ENCODE data around the gene PPP1R14B. TPM values are rescaled to one million over a fixed set of nuclear protein-coding genes. Genes with fewer than 3 reads are reported as not detected.

The PPP1R14B gene
- polyA plus RNA-seq, 4 donors: 54.4 to 90.9 (median 69.8) TPM

GRCh38 chr11:64218628-64219353 is 28.0 kb downstream of the PPP1R14B start:
- DNase-seq (ENCODE audit: low read depth in 4 of 4, low spot score in 3 of 4): no peak

DNA sequence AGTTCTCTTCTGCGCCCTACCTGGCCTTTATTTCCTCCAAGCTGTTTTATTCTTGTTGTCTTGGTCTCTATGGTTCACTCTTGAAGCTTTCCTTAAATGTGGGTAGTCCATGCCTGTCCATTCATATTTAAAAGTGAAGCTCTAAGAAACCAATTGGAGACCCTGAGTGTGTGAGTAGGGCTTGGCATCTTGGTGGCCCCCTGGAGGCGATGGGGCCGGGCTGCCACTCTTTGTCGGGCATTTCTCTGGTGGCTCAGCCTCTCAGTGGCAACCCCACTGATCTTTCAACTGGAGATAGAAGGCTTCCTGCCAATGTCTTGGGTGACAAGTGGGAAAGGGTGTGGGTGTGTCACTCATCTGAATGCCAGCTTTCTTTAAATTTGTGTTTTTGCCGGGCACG is 29.9 kb downstream of the PPP1R14B start:
- no peak for DNase-seq (ENCODE audit: low read depth in 4 of 4, low spot score in 3 of 4)

DNA sequence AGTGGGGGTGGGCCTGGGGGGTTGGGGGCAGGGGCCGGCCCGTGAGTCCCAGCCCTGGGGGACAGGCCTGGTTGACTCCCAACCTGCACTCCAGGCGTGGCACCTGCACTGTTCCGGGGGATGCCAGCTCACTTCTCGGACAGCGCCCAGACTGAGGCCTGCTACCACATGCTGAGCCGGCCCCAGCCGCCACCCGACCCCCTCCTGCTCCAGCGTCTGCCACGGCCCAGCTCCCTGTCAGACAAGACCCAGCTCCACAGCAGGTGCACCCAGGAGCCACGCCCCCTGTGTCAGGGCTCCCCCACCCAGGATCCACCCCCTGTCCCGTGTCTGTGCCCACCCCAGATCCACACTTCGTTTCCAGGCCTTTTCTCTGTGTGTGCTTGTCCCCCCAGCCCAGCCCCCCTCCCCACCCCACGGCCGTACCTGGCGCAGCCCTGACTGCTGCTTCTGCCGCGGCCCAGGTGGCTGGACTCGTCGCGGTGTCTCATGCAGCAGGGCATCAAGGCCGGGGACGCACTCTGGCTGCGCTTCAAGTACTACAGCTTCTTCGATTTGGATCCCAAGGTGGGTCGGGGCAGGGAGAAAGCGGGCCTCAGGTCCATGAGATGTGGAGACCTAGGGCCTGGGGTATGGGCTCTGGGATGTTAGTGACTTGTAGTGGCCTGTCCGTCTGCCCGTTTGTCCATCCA is 35.4 kb downstream of the PPP1R14B start:
- DNase-seq (ENCODE audit: low read depth in 4 of 4, low spot score in 3 of 4): no peak

DNA sequence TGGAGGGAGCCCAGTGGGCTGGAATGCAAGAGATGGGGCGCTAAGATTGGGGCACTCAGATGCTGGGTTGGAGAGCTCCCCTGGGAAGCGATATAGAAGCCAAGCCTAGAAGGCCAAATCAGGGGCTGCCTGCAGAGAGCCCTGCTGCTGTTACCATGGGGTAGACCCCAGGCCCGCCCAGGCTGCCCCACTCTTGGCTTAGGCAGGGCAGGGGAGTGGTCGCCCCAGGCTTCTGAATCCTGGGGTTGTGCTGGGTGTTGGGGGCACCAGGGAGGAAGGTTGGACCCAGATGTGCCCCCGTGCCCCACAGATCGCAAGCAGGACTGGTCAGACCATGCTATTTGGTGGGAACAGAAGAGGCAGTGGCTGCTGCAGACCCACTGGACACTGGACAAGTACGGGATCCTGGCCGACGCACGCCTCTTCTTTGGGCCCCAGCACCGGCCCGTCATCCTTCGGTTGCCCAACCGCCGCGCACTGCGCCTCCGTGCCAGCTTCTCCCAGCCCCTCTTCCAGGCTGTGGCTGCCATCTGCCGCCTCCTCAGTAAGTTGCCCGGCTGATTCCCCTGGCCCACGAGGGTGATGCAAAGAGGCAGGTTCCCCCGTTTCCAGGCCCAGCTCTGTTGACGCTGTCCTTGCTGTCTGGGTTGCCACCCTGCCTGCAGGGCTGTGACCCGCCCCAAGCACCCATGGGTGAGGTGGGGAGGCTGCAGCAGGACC is 36.3 kb downstream of the PPP1R14B start:
- DNase-seq (ENCODE audit: low read depth in 4 of 4, low spot score in 3 of 4): no peak

GRCh38 chr11:64209563-64209843 is 37.2 kb downstream of the PPP1R14B start:
- DNase-seq (ENCODE audit: low read depth in 4 of 4, low spot score in 3 of 4): no peak

DNA sequence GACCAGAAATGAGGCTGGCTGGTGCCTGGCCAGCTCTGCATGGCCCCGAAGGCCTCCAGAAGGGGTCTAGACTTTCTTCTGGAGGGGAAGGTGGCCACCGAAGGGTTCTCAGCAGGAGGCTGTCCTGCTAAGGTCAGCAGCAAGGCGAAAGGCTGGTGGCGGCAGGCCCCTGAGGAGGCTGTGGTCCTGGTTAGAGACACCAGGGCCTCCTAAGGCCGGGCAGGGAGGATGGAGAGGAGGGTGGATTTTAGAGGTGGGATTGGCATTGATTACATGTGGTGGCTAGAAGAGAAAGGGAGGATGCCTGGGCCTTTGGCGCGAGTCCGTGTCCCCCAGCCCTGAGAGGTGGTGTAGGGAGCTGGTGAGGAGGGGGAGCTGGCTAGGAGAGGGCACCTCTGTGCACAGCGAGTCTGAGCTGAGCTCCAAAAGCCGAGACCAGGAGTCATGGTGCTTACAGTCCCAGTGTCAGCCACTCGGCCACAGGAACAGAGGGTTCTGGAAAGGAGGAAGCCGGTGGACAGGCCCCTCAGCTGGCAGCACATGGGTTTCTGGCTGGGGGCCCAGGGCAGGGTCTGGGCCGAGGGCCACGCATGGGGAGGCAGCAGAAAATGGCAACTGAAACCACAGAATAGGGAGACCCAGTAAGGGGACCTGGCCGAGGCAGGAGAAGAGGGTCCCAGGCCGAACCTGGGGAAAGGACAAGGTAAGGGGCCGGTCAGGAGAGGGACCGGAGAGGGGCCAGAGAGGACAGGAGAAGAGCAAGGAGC is 37.8 kb downstream of the PPP1R14B start:
- DNase-seq (ENCODE audit: low read depth in 4 of 4, low spot score in 3 of 4): no peak

- no peak for DNase-seq (ENCODE audit: low read depth in 4 of 4, low spot score in 3 of 4)
Observed at GRCh38 chr11:64208086-64208795, 38.5 kb downstream of the PPP1R14B start.

DNA sequence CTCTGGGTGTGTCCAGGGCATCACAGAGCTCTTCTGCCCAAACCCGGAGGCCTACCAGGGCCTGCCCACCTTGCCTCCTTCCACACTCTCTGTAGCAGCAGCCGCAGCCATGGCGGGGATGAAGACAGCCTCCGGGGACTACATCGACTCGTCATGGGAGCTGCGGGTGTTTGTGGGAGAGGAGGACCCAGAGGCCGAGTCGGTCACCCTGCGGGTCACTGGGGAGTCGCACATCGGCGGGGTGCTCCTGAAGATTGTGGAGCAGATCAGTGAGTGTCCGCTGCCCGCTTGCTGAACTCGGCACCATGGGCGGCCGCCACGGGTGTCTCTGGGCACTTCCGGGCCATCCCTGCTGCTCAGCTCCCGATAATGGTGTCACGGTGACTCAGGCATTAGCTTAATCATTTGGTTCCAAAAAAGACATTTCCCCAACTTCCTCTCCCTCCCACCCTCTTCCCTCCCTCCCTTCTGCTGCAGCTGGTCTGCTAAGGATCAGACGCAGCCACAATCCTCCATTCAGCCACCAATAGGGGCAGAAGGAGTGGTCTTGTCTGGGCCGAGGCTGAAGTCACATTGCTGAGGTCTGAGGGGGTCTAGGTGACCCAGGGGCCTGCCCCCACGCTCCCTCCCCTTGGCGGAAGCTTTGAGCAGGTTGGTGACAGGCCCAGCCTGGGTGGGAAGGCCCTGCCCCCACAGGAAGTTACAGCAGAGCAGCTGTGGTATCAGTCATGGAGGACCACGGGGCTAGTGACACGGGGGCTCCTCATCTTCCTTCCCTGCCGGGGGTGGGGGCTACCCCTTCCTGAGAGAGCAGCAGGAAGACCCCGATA is 39.3 kb downstream of the PPP1R14B start:
- no peak for DNase-seq (ENCODE audit: low read depth in 4 of 4, low spot score in 3 of 4)

DNA sequence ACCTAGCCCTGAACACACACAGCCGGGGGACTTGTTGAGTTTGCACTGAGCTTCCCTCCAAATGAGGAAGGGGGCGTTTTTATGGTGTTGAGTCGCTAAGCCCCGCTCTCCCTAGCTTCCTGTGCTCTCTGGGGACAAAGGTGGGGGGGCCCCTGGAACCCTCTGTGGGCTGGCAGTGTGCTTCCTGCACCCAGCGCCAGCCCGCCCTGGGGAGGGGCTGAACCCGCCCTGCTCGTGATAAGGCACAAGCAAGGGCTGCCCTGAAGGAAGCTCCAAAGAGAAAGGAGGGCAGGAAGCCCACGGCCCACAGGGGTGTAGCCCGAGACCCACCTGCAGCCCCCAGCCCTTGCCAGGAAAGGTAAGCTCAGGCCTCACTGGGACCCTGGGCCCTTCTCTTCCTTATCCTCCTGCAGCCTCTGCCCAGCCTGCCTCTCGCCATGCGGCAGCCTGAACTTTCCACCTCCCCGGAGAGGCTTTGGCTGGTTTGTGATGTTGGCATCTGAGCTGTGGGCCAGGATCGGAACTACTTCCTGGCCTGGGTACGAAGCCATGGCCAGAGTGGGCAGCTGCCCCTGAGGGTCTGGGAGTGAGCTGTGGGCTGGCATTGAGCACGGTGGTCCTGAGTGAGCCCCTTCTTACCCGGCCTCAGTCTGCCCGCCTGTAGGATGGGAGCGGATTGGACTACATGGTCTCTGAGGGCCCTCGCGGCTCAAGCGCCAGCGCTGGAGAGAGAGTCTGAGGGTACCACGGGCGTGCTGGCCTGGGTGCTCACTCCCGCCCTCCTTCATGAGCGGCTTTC is 40.1 kb downstream of the PPP1R14B start, which contains the start of gene FERMT3:
Gene FERMT3, plus strand, starts transcription at position 265 of the 799 bp plus-strand sequence. CDS start 644 bp downstream, outside the sequence.
- no peak for DNase-seq (ENCODE audit: low read depth in 4 of 4, low spot score in 3 of 4)

- DNase-seq (ENCODE audit: low read depth in 4 of 4, low spot score in 3 of 4): peak; percentile 76 to 86 (median 76)
Observed at GRCh38 chr11:64204464-64204989, 42.2 kb downstream of the PPP1R14B start.

GRCh38 chr11:64204080-64204440 is 42.7 kb downstream of the PPP1R14B start:
- no peak for DNase-seq (ENCODE audit: low read depth in 4 of 4, low spot score in 3 of 4)

DNA sequence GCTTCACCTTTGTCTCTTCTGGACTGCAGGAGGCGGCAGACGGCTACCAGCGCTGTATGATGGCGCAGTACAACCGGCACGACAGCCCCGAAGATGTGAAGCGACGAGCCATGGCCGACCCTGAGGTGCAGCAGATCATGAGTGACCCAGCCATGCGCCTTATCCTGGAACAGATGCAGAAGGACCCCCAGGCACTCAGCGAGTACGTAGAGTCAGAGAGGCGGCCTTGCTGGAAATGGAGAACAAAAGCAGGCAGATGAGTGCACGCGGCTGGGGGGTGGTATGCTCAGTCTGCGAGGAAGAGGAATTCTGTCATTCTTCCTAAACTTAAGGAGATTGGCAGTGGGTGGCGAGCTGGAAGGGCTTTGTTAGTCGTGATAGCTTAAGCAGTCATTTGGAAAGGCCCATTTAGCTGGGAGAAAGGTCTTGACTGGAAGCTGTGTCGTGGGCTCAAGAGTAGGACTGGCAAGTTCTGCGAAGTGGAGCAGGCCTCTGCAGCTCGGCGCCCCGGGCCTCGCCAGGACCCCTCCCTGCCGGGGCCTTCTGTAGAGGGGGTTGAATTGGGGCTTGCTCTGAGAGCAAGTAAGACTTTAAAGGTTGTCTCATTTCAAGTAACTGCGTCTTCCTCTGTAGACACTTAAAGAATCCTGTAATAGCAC is 43.2 kb downstream of the PPP1R14B start:
- no peak for DNase-seq (ENCODE audit: low read depth in 4 of 4, low spot score in 3 of 4)

DNA sequence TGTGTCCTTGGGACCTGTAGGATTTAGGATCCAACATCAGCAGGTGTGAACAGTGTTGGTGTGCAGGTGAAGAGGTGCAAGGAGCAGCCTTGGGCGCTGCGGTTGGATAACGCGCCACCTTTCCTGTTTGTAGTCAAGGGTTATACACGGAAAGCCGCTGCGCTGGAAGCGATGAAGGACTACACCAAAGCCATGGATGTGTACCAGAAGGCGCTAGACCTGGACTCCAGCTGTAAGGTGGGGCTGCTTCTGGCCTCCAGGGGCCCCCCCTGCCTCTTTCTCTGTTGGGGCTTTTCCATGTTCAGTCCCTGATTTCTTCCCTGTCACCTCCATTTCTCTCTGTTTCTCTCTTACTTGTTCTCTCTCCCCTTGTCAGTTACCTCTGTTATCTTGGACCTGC is 43.8 kb downstream of the PPP1R14B start:
- no peak for DNase-seq (ENCODE audit: low read depth in 4 of 4, low spot score in 3 of 4)

GRCh38 chr11:64201543-64201942 is 45.2 kb downstream of the PPP1R14B start:
- no peak for DNase-seq (ENCODE audit: low read depth in 4 of 4, low spot score in 3 of 4)

DNA sequence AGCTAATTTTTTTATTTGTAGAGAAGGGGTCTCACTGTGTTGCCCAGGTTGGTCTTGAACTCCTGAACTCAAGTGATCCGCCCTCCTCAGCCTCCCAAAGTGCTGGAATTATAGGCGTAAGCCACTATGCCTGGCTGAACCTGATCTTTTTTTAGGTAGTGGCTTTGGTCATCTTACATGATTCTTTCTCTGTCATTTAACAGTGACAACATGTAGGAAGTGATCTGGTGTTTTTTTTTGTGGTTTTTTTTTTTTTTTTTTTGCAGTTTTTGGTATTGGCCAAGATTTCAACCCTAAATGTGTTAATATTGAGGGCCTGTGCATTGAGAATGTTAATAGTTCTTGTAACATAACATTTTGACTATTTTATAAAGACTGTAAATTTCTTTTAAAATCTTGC is 48.2 kb downstream of the PPP1R14B start:
- DNase-seq (ENCODE audit: low read depth in 4 of 4, low spot score in 3 of 4): no peak

GRCh38 chr11:64196626-64197025 is 50.1 kb downstream of the PPP1R14B start:
- DNase-seq (ENCODE audit: low read depth in 4 of 4, low spot score in 3 of 4): no peak
